Vagina (tissue), 2 donors: ENCODE results near the gene PAK1.

Source experiments
- CTCF ChIP-seq, 3 experiments: fragments of 450-650 bp in 2 of 3; fragments of 200-600 bp in 1 of 3; sonication (generic) in 1 of 3; IDR thresholded peaks; one replicate each; pipeline ENCODE4 v1.5.1; 2017 to 2019; ENCODE audit warnings: antibody characterized with exemption in 3 of 3, mild to moderate bottlenecking in 2 of 3, moderate library complexity in 2 of 3
- POLR2AphosphoS5 ChIP-seq, 2 donors: sonication (generic); formaldehyde crosslinking; IDR thresholded peaks; one replicate each; pipeline ENCODE4 v1.9.0; 2017; ENCODE audit warnings: antibody characterized with exemption in 2 of 2, mild to moderate bottlenecking in 2 of 2, low read depth in 1 of 2; ENCODE audit not compliant: insufficient read depth in 1 of 2

- TF ChIP-seq CTCF (IDR thresholded peaks at IDR 0.05), result no peak
- TF ChIP-seq POLR2AphosphoS5 (IDR thresholded peaks at IDR 0.05; ENCODE audit: insufficient read depth in 1 of 2, low read depth in 1 of 2), result no peak
Measured at GRCh38 chr11:77479746-77480352, 6.0 kb upstream of the PAK1 start.
